ENCODE data around the gene APOB.

DNA sequence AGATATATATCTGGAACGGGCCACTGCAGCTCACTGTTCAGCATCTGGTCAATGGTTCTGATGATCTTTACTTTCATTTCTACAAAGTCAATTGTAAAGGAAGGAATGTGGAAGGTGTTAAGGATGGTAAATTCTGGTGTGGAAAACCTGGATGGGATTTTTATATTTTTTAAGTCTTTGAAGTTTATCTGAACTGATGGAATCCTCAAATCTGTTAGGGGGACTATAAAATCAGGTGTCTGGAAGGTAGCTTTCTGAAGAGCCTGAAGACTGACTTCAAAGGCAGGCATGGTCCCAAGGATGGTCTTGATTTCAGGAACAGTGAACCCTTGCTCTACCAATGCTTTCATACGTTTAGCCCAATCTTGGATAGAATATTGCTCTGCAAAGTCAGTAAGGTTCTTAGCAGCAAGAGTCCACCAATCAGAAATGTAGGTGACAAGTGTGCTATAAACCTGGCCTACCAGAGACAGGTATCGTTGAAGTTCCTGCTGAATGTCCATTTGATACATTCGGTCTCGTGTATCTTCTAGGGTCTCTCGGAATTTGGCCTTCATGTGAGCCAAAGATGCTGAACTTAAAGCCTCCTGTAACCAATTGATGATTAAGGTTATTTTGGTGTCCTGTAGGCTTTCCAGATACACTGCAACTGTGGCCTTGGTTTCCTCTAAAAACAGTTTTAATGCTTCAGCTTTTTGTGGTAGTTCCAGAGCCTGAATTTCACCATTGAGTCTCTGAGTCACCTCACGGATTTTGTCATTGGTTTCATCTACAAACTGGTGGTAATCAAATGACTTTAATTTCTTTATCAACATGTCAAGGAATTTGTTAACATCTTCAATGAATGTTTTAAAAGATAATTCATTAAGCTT, 34.8 kb downstream of the APOB start:
- no peak for TF ChIP-seq TAF1 (IDR thresholded peaks at IDR 0.05; ENCODE audit: borderline replicate concordance, low read depth, low read length)
- TF ChIP-seq CHD2 (IDR thresholded peaks at IDR 0.05; ENCODE audit: low read length, partially characterized antibody), result no peak
- TF ChIP-seq RCOR1 (IDR thresholded peaks at IDR 0.05; ENCODE audit: low read length), result no peak
- TF ChIP-seq, protein P1, sequence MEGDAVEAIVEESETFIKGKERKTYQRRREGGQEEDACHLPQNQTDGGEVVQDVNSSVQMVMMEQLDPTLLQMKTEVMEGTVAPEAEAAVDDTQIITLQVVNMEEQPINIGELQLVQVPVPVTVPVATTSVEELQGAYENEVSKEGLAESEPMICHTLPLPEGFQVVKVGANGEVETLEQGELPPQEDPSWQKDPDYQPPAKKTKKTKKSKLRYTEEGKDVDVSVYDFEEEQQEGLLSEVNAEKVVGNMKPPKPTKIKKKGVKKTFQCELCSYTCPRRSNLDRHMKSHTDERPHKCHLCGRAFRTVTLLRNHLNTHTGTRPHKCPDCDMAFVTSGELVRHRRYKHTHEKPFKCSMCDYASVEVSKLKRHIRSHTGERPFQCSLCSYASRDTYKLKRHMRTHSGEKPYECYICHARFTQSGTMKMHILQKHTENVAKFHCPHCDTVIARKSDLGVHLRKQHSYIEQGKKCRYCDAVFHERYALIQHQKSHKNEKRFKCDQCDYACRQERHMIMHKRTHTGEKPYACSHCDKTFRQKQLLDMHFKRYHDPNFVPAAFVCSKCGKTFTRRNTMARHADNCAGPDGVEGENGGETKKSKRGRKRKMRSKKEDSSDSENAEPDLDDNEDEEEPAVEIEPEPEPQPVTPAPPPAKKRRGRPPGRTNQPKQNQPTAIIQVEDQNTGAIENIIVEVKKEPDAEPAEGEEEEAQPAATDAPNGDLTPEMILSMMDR (IDR thresholded peaks at IDR 0.05), result no peak
- TF ChIP-seq SIN3A (IDR thresholded peaks at IDR 0.05; ENCODE audit: borderline replicate concordance, low read depth, low read length), result no peak
